ENCODE measurements around the gene PANX1. TPM values are rescaled to one million over a fixed set of nuclear protein-coding genes. Genes with fewer than 3 reads are reported as not detected.
A peak's percentile ranks its signal among the peaks of the same experiment; 100 is the strongest.

PANX1 gene
- polyA plus RNA-seq, 1 of the 3 experiments (the other 2 are of a cell fraction), result 11.1 TPM

DNA sequence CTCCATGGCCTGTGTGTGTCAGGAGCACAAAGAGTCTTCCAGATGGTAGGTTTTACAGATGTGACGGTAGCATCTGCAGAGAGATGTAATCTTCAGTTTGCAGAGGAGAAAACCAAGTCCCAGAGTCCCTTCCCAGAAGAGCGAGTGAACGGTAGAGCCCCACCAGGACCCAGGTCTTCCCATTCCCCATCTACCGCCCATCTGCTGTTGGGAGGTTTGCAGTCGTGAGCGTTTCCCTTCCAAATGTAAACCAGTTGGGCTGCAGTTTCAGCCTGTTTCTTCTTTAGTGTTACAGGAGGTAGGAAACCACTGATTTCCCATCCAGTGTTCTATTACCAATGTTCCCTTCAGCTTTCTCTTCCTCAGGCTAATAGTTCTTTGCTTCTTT, 24.0 kb downstream of the PANX1 start (continued):
- TF ChIP-seq, protein P1, sequence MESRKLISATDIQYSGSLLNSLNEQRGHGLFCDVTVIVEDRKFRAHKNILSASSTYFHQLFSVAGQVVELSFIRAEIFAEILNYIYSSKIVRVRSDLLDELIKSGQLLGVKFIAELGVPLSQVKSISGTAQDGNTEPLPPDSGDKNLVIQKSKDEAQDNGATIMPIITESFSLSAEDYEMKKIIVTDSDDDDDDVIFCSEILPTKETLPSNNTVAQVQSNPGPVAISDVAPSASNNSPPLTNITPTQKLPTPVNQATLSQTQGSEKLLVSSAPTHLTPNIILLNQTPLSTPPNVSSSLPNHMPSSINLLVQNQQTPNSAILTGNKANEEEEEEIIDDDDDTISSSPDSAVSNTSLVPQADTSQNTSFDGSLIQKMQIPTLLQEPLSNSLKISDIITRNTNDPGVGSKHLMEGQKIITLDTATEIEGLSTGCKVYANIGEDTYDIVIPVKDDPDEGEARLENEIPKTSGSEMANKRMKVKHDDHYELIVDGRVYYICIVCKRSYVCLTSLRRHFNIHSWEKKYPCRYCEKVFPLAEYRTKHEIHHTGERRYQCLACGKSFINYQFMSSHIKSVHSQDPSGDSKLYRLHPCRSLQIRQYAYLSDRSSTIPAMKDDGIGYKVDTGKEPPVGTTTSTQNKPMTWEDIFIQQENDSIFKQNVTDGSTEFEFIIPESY (IDR thresholded peaks at IDR 0.05; ENCODE audit: borderline replicate concordance, low read depth), result no peak
- no peak for TF ChIP-seq RAD21 (IDR thresholded peaks at IDR 0.05; ENCODE audit: low read length)
- TF ChIP-seq RFX5 (IDR thresholded peaks at IDR 0.05; ENCODE audit: low read length), result no peak
- TF ChIP-seq GABPA (IDR thresholded peaks at IDR 0.05; ENCODE audit: low read depth), result no peak
- no peak for TF ChIP-seq CHD2 (IDR thresholded peaks at IDR 0.05; ENCODE audit: low read length, partially characterized antibody)
- TF ChIP-seq GATA2 (CRISPR knock-in tag; IDR thresholded peaks at IDR 0.05), result no peak
- TF ChIP-seq RCOR1 (IDR thresholded peaks at IDR 0.05; ENCODE audit: low read length), result no peak
- TF ChIP-seq TCF12 (IDR thresholded peaks at IDR 0.05), result no peak
- no peak for TF ChIP-seq JUND (IDR thresholded peaks at IDR 0.05)
- TF ChIP-seq SIN3A (IDR thresholded peaks at IDR 0.05; ENCODE audit: borderline replicate concordance, low read depth, low read length), result no peak
- TF ChIP-seq, protein P2, sequence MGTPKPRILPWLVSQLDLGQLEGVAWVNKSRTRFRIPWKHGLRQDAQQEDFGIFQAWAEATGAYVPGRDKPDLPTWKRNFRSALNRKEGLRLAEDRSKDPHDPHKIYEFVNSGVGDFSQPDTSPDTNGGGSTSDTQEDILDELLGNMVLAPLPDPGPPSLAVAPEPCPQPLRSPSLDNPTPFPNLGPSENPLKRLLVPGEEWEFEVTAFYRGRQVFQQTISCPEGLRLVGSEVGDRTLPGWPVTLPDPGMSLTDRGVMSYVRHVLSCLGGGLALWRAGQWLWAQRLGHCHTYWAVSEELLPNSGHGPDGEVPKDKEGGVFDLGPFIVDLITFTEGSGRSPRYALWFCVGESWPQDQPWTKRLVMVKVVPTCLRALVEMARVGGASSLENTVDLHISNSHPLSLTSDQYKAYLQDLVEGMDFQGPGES (IDR thresholded peaks at IDR 0.05; ENCODE audit: low read depth, low read length), result no peak
- TF ChIP-seq NRF1 (IDR thresholded peaks at IDR 0.05; ENCODE audit: low read depth, low read length), result no peak
- TF ChIP-seq NFIC (IDR thresholded peaks at IDR 0.05; ENCODE audit: borderline replicate concordance), result no peak
- TF ChIP-seq RXRA (IDR thresholded peaks at IDR 0.05; ENCODE audit: borderline replicate concordance, low read depth), result no peak

DNA sequence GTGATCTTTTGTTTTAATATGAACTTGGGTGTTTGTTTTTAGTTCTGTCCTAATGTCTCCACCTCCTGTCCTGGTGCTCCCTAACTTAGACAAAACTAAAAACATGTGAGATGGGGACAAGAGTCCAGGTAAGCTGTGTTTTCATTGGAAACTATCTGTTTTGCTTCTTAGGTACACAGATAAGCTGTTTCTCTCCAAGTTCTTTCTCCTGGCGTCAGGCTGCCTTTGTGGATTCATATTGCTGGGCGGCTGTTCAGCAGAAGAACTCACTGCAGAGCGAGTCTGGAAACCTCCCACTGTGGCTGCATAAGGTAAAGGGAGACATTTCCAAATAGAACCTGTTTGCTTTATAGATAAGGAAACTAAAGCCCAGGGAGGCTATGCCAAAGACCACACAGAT, 24.7 kb downstream of the PANX1 start:
- POLR2A ChIA-PET, result no interaction called here
- Histone ChIP-seq H3F3A (replicated peaks; ENCODE audit: insufficient read depth) (peaks cover 16% of the 10 kb centered on the region), H2AFZ (ENCODE audit: low read depth) (no peak overlapping the region), H3K9me3 (no peaks in the 10 kb centered on the region), H3K36me3 (replicated peaks in 1 of 2; ENCODE audit: control insufficient read depth in 1 of 2, insufficient read depth in 2 of 2, low read length in 1 of 2) (peaks cover 6 to 10% of the 10 kb centered on the region in 2 experiments), H3K9me2 (no peaks in the 10 kb centered on the region), H3K79me2 (ENCODE audit: insufficient read depth) (peaks cover 84% of the 10 kb centered on the region), H3K4me2 (no peak overlapping the region; the same call in 1 of the 2 replicates), H3K27ac (ENCODE audit: low read depth in 2 of 2, low read length in 1 of 2) (peak overlapping the region in 1 of 2 experiments; percentile 80; a peak in 1 of 4 replicates), H3K4me1 (ENCODE audit: control insufficient read depth in 1 of 2, insufficient read depth in 2 of 2, low read depth in 1 of 2, low read length in 1 of 2) (peaks cover 29 to 40% of the 10 kb centered on the region in 2 experiments), H3K4me3 (ENCODE audit: low read depth in 2 of 2, low read length in 1 of 2) (no peak overlapping the region), H3K27me3 (ENCODE audit: insufficient read depth) (no peaks in the 10 kb centered on the region), H4K20me1 (ENCODE audit: insufficient read depth) (peaks cover 60% of the 10 kb centered on the region), H3K9ac (no peak overlapping the region)
- no peak for DNase-seq
- TF ChIP-seq, protein P2 (IDR thresholded peaks at IDR 0.05; ENCODE audit: low read depth, low read length), result no peak
- WGBS (ENCODE audit: low lambda C conversion rate), result 95% methylated on average over 3 of the region's 3 CpGs
- CTCF ChIA-PET, result interaction anchor here (1.2 kb wide), 1 partner anchor 11 kb away, joined by 3 read pairs; no protein-coding TSS in a partner anchor
